Uterus (tissue), 2 donors: ENCODE results near the gene ERICH3.

ENCODE experiments used
- POLR2A ChIP-seq, 2 donors: fragments of 450-650 bp; IDR thresholded peaks; one replicate each; pipeline ENCODE4 v1.6.1; 2016; ENCODE audit warnings: antibody characterized with exemption in 2 of 2, mild to moderate bottlenecking in 1 of 2, moderate library complexity in 1 of 2
- TF ChIP-seq, protein P1 (sequence below), 4 experiments: fragments of 200-600 bp in 2 of 4; fragments of 450-650 bp in 2 of 4; sonication (generic) in 2 of 4; IDR thresholded peaks; one replicate each; pipeline ENCODE4 v1.5.1; 2016 to 2019; ENCODE audit warnings: antibody characterized with exemption in 4 of 4, mild to moderate bottlenecking in 2 of 4, moderate library complexity in 1 of 4

DNA sequence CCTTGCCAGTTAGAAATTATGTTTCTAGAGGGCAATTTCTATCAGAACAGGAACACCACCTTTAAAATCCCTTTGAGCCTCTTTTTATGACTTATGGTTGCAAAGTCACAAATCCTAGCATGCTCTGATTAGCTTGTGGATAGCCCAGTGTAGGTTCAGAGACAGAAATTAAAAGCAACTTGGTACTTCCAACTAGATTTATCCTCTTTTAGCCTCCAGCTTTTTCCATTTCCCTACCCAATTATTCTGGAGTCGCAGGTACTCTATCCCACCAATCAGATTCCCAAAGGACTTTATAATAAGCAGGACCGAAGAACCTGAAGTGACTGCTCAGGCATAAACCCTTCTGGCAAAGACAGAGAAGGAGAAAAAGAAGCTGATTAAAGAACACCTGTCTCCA is 127.8 kb downstream of the ERICH3 start:
- TF ChIP-seq, protein P1, sequence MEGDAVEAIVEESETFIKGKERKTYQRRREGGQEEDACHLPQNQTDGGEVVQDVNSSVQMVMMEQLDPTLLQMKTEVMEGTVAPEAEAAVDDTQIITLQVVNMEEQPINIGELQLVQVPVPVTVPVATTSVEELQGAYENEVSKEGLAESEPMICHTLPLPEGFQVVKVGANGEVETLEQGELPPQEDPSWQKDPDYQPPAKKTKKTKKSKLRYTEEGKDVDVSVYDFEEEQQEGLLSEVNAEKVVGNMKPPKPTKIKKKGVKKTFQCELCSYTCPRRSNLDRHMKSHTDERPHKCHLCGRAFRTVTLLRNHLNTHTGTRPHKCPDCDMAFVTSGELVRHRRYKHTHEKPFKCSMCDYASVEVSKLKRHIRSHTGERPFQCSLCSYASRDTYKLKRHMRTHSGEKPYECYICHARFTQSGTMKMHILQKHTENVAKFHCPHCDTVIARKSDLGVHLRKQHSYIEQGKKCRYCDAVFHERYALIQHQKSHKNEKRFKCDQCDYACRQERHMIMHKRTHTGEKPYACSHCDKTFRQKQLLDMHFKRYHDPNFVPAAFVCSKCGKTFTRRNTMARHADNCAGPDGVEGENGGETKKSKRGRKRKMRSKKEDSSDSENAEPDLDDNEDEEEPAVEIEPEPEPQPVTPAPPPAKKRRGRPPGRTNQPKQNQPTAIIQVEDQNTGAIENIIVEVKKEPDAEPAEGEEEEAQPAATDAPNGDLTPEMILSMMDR (IDR thresholded peaks at IDR 0.05) = no peak
- TF ChIP-seq POLR2A (IDR thresholded peaks at IDR 0.05) = no peak
